Hepatocyte (in vitro differentiated cells): ENCODE results near the gene SIGLEC7. TPM values are rescaled to one million over a fixed set of nuclear protein-coding genes. Genes with fewer than 3 reads are reported as not detected.

ENCODE experiments used
- DNase-seq: peaks from one replicate; pipeline ENCODE4 v3.0.0-alpha.2; 2016; ENCODE audit warnings: low spot score
- H2AFZ ChIP-seq: fragments of 200-600 bp; sonication (generic); 2 replicates; pipeline ENCODE4 v1.6.0; 2016; ENCODE audit warnings: antibody characterized with exemption, mild to moderate bottlenecking
- H3K27ac ChIP-seq: fragments of 200-600 bp; sonication (generic); 2 replicates; pipeline ENCODE4 v1.5.1; 2016; ENCODE audit warnings: mild to moderate bottlenecking
- H3K27me3 ChIP-seq: fragments of 200-600 bp; sonication (generic); 2 replicates; pipeline ENCODE4 v1.6.1; 2016
- H3K36me3 ChIP-seq: fragments of 200-600 bp; sonication (generic); replicated peaks from 2 replicates; pipeline ENCODE4 v1.5.1; 2016; ENCODE audit warnings: low read depth; ENCODE audit not compliant: insufficient read depth
- H3K4me1 ChIP-seq: fragments of 200-600 bp; sonication (generic); 2 replicates; pipeline ENCODE4 v1.5.1; 2016; ENCODE audit warnings: mild to moderate bottlenecking, moderate library complexity; ENCODE audit not compliant: insufficient read depth
- H3K4me2 ChIP-seq: fragments of 200-600 bp; sonication (generic); 2 replicates; pipeline ENCODE4 v1.6.0; 2016
- H3K4me3 ChIP-seq: fragments of 200-600 bp; sonication (generic); 2 replicates; pipeline ENCODE4 v1.5.1; 2016; ENCODE audit warnings: mild to moderate bottlenecking
- H3K79me2 ChIP-seq: fragments of 200-600 bp; sonication (generic); 2 replicates; pipeline ENCODE4 v1.6.0; 2017; ENCODE audit warnings: mild to moderate bottlenecking
- H3K9me2 ChIP-seq: fragments of 200-600 bp; sonication (generic); replicated peaks from 2 replicates; pipeline ENCODE4 v1.6.0; 2017; ENCODE audit warnings: mild to moderate bottlenecking; ENCODE audit not compliant: insufficient read depth
- H3K9me3 ChIP-seq: fragments of 200-600 bp; sonication (generic); 2 replicates; pipeline ENCODE4 v1.5.1; 2016; ENCODE audit warnings: low read depth, mild to moderate bottlenecking
- H4K20me1 ChIP-seq: fragments of 200-600 bp; sonication (generic); 2 replicates; pipeline ENCODE4 v1.6.0; 2016; ENCODE audit warnings: mild to moderate bottlenecking; ENCODE audit not compliant: insufficient read depth, poor library complexity, severe bottlenecking
- CTCF ChIP-seq: fragments of 200-600 bp; sonication (generic); IDR thresholded peaks from 2 replicates; pipeline ENCODE4 v1.5.1; 2016; ENCODE audit warnings: antibody characterized with exemption, mild to moderate bottlenecking; ENCODE audit not compliant: poor library complexity
- EZH2 ChIP-seq: fragments of 200-600 bp; sonication (generic); IDR thresholded peaks from 2 replicates; pipeline ENCODE4 v1.6.1; 2016; ENCODE audit warnings: antibody characterized with exemption, mild to moderate bottlenecking, borderline replicate concordance
- EZH2phosphoT487 ChIP-seq: fragments of 200-600 bp; sonication (generic); IDR thresholded peaks from one replicate; pipeline ENCODE4 v1.6.1; 2018; ENCODE audit warnings: antibody characterized with exemption, mild to moderate bottlenecking, low read depth, moderate library complexity; ENCODE audit not compliant: unreplicated experiment, severe bottlenecking
- WGBS: methylation state at CpG from one replicate; pipeline ENCODE4 v1.1.6; 2016; ENCODE audit warnings: low lambda C conversion rate; ENCODE audit errors: missing lambda C conversion rate; 5-methylcytosine and 5-hydroxymethylcytosine counted together
- polyA plus RNA-seq: library from polyadenylated mRNA; unstranded; fragments of >200 nt; fragmentation: Nextera tagmentation; extraction: Ambion mirVana; gene quantifications from 2 replicates; pipeline ENCODE4 v1.2.1, GENCODE V29; 2016
- total RNA-seq: library from RNA; depleted of rRNA; stranded (reverse); fragments of >200 nt; gene quantifications from 2 replicates; pipeline ENCODE4 v1.2.3, GENCODE V29; 2014

The SIGLEC7 gene
- total and polyA plus RNA-seq, 2 experiments from 2014 or later, result 0.24 to 0.53 TPM

DNA sequence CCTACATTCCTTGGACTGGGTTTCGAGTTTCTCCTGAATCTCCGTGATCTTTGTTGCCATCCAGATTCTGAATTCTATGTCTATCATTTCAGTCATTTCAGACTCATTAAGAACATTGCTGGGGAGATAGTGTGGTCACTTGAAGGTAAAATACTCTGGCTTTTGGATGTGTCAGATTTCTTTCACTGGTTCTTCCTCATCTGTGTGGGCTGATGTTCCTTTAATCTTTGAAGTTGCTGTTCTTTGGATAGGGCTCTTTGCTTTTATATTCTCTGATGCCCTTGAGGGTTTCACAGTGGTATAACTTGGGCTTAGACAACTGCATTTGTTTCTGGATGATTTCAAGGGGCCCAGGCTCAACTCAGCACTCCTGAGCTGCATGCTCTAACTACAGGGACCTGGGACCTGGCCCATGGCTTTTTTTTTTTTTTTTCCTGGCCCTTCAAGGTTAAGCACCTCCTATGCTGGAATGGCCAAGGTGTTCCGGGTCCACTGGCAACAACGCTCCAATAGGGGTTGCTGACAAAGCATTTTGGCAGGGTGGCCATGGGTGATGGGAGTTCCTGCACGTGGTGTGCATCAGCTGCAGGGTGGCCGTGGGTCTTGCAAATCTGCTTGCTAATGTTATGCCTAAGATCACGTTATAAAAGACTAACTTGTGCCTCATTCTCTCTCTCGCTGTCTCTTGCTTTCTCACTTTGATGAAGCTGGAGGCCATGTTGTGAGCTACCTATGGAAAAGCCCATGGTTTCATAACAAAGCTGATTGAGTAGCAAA lies 5.9 kb upstream of the SIGLEC7 start:
- H3K36me3 ChIP-seq, result no peaks in the 10 kb centered on the region
- no peak overlapping the region for H2AFZ ChIP-seq
- WGBS, result 78% methylated on average over 8 of the region's 8 CpGs
- H3K27me3 ChIP-seq, result no peaks in the 10 kb centered on the region
- H3K4me1 ChIP-seq, result peaks cover 7% of the 10 kb centered on the region
- no peak overlapping the region for H3K27ac ChIP-seq
- H3K4me3 ChIP-seq, result no peak overlapping the region
- no peaks in the 10 kb centered on the region for H4K20me1 ChIP-seq
- no peaks in the 10 kb centered on the region for H3K9me2 ChIP-seq
- H3K9me3 ChIP-seq, result no peaks in the 10 kb centered on the region
- H3K4me2 ChIP-seq, result no peak overlapping the region
- no peak for DNase-seq
- no peak for TF ChIP-seq EZH2phosphoT487
- H3K79me2 ChIP-seq, result no peaks in the 10 kb centered on the region

DNA sequence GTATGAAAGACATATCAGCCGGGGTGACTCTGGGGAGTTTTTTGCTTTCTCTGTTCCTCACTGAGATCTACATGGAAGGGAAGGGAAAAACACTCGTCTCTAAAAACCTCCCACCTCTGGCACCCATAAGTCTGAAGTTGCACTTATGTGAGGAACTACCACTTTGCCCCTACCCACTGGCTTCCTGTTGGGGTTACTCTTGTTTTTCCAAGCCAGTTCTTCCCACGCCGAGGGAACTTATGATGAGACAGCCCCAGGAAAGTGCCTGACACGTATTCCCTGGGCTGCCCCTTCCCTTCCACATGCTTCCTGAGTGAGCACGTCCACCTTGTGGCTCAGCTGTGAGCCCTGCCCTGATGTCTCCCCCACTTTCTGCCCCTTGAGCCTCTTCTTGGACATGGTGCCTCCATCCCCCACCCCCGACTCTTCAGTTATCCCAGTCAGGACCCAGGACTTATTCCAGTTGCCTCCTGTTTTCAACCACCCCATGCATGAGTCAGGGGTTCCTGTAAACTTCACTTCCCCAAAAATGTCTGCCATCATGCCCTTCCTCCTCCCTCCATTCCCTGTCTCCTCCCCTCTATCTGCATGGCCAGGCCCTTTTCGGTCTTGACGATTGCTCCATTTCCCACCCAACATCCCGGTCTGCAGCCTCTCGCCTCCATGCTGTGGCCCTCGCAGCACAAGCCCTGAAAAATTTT lies 5.1 kb upstream of the SIGLEC7 start:
- Histone ChIP-seq H3K27me3 (no peaks in the 10 kb centered on the region), H3K79me2 (no peaks in the 10 kb centered on the region), H3K4me1 (peaks cover 2% of the 10 kb centered on the region), H3K4me3 (no peak overlapping the region), H3K9me3 (no peaks in the 10 kb centered on the region), H3K9me2 (no peaks in the 10 kb centered on the region), H3K36me3 (no peaks in the 10 kb centered on the region), H4K20me1 (no peaks in the 10 kb centered on the region), H2AFZ (no peak overlapping the region), H3K4me2 (no peak overlapping the region), H3K27ac (no peak overlapping the region)
- no peak for TF ChIP-seq EZH2
- no peak for DNase-seq
- 87% methylated on average over 12 of the region's 12 CpGs for WGBS

GRCh38 chr19:51137792-51138425 lies 4.2 kb upstream of the SIGLEC7 start:
- Histone ChIP-seq H3K9me2 (no peaks in the 10 kb centered on the region), H3K9me3 (no peaks in the 10 kb centered on the region), H3K27me3 (no peaks in the 10 kb centered on the region), H4K20me1 (no peaks in the 10 kb centered on the region), H3K4me2 (no peak overlapping the region), H3K79me2 (no peaks in the 10 kb centered on the region), H3K4me1 (no peaks in the 10 kb centered on the region), H3K4me3 (no peak overlapping the region), H3K36me3 (no peaks in the 10 kb centered on the region), H3K27ac (no peak overlapping the region), H2AFZ (no peak overlapping the region)
- TF ChIP-seq CTCF (no peak), EZH2phosphoT487 (no peak), EZH2 (no peak)
- 81% methylated on average over 9 of the region's 9 CpGs for WGBS
- no peak for DNase-seq

- 90% methylated on average over 6 of the region's 6 CpGs for WGBS
- Histone ChIP-seq H4K20me1 (no peaks in the 10 kb centered on the region), H3K79me2 (no peaks in the 10 kb centered on the region), H3K27ac (no peak overlapping the region), H3K4me2 (no peak overlapping the region), H2AFZ (no peak overlapping the region), H3K4me1 (no peaks in the 10 kb centered on the region), H3K9me3 (no peaks in the 10 kb centered on the region), H3K36me3 (no peaks in the 10 kb centered on the region), H3K9me2 (no peaks in the 10 kb centered on the region), H3K4me3 (no peak overlapping the region), H3K27me3 (no peaks in the 10 kb centered on the region)
- TF ChIP-seq CTCF (no peak), EZH2 (no peak), EZH2phosphoT487 (no peak)
- DNase-seq, result no peak
Measured at GRCh38 chr19:51138549-51138979, 3.5 kb upstream of the SIGLEC7 start.
